ENCODE results near the gene RTN4IP1. TPM values are rescaled to one million over a fixed set of nuclear protein-coding genes. Genes with fewer than 3 reads are reported as not detected.

Gene RTN4IP1, protein sequence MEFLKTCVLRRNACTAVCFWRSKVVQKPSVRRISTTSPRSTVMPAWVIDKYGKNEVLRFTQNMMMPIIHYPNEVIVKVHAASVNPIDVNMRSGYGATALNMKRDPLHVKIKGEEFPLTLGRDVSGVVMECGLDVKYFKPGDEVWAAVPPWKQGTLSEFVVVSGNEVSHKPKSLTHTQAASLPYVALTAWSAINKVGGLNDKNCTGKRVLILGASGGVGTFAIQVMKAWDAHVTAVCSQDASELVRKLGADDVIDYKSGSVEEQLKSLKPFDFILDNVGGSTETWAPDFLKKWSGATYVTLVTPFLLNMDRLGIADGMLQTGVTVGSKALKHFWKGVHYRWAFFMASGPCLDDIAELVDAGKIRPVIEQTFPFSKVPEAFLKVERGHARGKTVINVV
- 3.5 TPM for total RNA-seq

DNA sequence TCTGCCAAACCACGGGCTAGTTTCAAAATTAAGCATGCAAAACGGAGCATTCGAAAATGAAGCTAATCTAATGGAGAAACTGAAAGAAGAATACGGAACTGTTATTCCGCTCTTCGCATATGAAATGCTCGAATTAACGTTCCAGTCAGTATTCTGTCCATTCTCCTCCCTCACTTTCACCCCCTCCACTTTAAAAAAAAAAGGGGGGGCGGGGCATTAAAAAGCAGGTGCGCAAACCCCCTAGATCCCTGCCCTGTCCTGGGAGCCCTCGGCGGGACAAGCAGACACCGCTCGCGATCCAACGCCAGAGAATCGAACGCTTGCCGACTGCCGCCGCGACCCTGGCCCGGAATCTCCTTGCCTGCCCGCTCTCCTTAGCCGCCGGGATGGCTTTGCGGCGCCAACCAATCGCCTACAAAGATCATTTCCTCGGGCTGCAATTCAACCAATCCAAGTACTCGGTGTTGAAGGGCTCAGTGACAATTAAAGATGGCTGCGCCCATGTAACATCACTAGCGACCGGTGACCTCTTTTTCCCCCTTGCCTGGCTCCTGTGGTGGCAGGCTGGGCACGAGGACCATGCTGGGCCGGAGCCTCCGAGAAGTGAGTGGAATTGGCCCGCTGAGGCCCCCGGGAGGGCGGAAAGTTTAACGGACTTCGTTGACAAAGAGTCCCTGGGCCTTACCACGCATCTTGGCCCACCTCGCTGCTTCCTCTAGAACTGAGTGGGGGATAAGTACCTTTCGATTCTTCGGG lies at the start of gene RTN4IP1, which contains the start of gene QRSL1:
TSS of gene RTN4IP1 (minus strand) at position 396 of the 756 bp plus-strand sequence. CDS start 477 bp downstream, outside the sequence.
TSS of gene QRSL1 (plus strand) at position 476 of the 756 bp plus-strand sequence. CDS start at position 580, 104 bp downstream.
- peak; percentile 98 for ATAC-seq

DNA sequence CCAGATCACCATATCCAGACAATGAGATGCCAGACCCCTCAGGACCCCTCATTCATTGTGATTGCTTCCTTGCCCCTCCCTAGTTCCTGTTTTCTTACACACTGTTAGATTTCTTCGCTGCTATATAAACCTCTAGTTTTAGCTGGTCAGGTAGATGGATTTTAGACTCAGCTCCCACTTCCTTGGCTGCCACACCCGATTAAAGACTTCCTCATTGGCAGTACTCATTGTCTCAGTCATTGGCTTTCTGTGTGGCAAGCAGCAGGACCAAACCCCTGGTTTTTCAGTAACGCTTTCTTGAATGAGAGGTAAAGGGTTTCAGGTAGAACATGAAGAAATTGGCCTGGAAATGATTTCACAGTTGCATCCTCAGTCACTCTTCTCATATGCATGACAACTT lies 48.0 kb upstream of the RTN4IP1 start:
- peak; percentile 36 for ATAC-seq

DNA sequence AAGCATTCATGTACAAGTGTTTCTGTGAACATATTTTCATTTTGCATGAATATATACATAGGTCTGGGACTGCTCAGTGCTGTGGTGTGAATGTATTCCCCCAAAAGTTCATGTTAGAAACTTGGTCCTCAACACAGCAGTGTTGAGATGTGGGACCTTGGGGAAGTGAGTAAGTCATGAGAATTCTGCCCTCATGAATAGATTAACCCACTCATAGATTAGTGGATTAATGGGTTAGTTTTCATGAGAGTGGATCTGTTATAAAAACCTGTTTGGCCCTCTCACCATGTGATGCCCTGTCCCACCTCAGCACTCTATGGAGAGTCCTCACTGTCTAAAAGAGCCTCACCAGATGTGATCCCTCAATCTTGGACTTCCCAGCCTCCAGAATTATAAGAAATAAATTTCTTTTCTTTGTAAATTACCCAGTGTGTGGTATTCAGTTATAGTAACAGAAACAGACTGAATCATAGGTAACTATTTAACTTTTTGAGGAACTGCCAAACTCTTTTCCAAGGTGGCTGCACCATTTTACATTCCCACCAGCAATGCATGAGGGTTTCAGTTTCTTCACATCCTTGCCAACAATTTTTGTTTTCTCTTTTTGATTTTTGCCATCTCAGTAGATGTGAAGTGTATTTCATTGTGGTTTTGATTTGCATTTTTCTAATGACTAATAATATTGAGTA lies 45.4 kb upstream of the RTN4IP1 start:
- no peak for ATAC-seq

DNA sequence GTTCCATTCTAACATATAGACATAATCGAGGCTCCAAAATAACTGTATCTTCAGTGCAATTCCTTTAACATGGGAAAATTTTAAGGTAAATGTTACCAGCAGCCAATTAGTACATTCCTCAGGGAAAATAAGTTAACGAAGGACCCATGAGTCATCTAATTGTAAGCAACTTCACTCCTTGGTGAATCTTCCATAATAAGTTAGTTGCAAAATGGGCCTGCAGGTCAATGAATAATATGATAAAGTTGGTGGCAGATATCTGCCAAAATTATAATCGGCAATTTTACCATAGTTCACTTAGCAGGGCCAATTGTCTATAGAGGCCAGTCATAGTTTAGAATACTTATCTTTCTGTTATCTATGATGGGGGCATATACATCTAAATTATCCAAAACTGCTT lies 42.4 kb upstream of the RTN4IP1 start:
- ATAC-seq = no peak

- no peak for ATAC-seq
Observed at GRCh38 chr6:106670236-106670635, 40.9 kb upstream of the RTN4IP1 start.

DNA sequence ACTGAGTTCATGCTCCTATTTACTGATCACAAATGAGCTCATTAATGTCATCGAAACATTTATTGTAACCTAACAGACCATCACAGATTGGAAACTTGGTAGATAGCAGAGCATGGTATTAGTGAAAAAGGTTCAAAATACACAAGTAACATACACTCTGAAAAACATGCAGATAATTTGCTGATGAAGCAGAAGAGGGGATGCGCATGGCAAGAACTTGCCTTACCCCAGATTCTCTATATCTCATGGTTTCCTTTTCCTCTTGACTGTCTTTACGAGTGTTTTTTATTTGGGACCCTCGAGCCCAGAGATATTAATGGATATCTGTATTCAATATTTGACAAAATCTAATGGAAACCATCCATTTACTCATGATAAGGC lies 37.7 kb upstream of the RTN4IP1 start:
- no peak for ATAC-seq

GRCh38 chr6:106666282-106667021 lies 37.2 kb upstream of the RTN4IP1 start:
- ATAC-seq = peak; percentile 57

DNA sequence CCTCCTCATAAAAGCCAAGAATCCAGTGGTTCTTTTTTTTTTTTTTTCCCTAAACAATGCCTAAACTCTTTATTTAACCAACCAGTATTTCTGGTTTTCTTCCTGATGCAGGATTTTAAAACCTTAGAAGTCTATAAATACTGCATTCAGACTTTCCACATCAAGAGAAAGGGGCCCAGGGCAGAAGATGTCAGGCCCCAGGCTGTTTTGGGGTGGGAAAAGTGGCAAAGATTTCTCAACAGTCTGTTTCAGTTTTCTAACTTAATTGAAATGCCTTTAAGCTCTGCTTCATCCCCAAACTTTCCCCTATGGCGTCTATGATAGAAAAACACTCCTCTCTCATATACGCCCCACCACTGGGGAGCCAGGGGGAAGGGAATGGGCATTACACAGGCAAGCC lies 33.2 kb upstream of the RTN4IP1 start:
- ATAC-seq = no peak

- ATAC-seq = no peak
Observed at GRCh38 chr6:106659859-106660258, 30.6 kb upstream of the RTN4IP1 start.

DNA sequence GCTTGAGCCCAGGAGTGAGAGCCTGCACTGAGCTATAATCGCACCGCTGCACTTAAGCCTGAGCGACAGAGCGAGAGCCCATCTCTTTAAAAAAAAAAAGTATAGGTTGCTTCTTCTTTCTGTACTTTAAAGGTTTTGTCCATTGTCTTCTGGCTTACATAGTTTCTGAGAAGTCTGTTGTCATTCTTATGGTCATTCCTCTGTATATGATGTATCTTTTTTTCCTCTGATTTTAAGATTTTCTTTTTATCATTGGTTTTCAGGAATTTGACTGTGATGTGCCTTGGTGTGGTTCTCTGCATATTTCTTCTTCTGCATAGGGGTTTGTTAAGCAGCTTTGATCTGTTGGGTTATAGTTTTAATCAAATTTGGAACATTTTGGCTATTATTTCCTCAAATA lies 29.2 kb upstream of the RTN4IP1 start:
- no peak for ATAC-seq

DNA sequence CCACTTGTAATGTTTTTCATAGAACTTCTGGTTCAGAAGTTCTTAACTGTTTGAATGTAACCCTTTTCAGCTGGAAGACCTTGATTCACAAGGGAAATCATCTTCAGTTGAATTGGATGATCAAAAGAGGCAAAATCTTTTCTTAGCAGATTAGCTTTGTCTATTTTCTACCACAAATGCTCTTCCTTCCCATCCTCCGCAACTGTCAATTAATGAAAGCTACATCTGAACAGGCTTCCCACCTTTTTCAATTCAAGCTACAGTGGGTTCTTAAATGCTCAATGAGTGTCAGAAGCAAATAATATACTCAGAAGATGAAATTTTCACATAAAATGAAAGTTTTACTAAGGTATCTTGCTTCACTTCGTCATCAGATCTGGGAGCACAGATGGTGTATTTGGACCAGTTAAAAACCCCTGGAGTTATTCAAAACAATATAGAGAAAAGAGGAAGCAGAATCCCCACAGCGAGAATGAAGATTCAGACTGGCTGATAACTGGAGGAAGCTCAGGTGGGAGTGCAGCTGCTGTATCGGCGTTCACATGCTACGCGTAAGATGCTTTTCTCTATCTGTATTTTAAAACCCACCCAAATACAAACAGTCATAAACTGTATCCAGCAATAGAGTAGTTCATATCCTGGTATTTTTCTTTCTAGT lies 19.5 kb upstream of the RTN4IP1 start:
- no peak for ATAC-seq

- ATAC-seq = no peak
Observed at GRCh38 chr6:106643061-106643460, 13.8 kb upstream of the RTN4IP1 start.

GRCh38 chr6:106642476-106642875 lies 13.2 kb upstream of the RTN4IP1 start:
- no peak for ATAC-seq

DNA sequence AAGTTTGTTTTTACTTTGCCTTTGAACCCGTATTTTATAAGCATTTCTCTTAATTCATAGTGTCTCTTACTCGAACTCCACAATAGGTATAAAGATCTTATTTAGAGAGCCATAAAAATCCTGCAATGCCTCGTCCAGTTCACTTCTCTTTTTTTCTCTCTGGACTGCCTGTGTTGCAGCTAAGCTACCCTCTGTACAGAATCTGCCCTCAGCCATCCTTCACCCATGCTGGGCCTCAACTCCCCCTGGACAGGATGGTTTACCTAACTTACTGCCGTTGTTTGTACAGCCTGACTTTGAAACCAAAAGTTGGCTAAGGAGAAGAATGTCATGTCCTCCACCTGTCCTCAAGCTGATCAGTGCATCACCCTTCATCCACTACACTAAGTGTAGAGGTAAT lies 10.5 kb upstream of the RTN4IP1 start:
- no peak for ATAC-seq

DNA sequence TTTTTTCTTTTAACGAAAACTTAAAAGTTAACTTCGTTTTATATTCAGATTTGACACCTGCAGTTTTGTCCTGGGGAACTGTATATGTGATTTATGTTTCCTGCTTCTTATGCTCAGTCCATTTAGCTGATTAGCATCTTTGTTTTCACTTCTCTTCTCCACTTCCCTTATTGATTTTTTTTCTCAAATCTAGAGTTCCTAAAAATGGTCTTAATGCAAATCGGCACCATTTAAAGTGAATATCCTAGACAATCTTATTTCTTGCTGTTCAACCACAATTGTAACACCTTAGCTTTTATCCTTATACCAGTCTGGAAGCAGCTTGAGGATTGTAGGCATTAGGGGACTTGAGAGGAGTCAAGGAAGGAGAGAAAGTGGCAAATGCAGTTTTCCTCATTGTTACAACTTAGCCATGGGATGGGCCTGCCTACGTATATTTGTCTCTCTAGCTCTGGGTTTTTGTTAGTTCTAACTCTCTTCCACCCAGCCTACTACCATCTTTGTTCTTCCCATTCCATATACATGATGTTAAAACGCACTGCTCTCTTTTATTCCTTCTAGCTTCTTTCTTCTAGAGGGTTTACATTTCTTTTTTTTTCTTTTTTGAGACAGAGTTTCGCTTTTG lies 8.5 kb upstream of the RTN4IP1 start:
- no peak for ATAC-seq

DNA sequence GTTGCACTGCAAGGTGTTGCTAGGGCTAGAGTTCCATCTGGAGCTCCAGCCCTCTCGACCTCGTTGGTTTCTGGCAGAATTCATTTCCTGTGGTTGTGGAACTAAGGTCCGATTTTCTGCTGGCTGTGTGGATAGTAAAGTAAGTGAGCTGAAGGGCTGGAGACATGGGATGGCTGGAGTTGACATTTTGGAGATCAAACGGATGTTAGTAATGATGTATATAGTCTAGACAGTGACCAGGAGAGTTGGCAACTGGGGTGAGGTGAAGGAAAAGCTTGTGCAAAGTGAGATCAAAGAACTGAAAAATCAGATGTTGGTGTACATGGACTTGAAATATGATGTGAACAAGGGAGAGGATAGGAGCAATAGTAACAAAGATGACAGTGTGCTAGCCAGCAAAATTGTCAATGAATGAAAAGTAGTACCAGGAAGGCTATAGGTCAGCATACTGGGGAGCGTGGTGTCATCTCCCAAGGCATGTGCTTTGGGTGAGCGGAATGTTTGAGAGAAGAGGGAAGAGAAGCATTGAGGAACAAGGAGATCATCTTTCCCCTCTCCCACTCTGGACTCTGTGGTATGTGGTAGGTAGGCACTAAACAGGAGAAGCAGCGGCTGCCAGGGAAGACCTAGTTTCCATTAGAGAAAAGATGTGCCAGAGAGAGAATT lies 7.9 kb upstream of the RTN4IP1 start:
- ATAC-seq = no peak

GRCh38 chr6:106634565-106634964 lies 5.3 kb upstream of the RTN4IP1 start:
- no peak for ATAC-seq

DNA sequence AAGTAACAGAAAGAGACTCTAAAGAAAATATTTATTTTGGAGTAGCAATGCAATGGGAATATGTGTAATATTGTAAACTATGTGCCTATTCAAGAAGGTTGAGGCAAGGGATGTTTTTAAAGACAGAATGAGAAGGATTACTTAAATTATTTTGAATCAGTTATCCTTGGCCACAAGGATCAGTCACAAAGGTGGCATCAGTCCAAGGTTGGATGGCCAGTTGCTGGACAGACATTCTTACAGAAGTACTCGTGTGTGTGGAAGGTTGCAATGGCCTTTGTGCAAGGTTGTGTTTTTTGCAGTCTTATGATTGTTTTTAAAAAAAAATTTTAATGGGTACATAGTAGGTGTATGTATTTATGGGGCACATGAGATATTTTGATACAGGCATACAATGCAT lies 2.0 kb upstream of the RTN4IP1 start:
- no peak for ATAC-seq

DNA sequence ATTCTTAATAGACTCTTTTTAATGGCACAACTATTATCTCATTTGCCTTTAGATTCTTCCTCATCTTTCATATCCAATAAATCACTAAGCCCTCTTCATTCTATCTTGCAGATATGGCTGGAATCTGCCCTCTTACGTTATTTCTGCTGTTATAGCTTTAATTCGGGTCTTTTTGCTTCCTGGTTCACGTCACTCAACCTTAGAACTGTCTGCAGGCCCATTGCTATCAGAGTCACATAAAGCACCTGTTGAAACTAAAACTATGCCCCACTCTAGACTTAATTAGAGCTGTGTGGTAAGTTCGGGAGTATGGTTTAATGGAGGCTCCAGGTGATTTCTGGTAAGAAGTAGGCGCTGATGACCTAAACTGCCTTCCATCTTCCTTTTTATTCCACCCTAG lies 1.1 kb upstream of the RTN4IP1 start:
- ATAC-seq = no peak

- ATAC-seq = no peak
Observed at GRCh38 chr6:106629859-106630163, 513 bp upstream of the RTN4IP1 start.

DNA sequence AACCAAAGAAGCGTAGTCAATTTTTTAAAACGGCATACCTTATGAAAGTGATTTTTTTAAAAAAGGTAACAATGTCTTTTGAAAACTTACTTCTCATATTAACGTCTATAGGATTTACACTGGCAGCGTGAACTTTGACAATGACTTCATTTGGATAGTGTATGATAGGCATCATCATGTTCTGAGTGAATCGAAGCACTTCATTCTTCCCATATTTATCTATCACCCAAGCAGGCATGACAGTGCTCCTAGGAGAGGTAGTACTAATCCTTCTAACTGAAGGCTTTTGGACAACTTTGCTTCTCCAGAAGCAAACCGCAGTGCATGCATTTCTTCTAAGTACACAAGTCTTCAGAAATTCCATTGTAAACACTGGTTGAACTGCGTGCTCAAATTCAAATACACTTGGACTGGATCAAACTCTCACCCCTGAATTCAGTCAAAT lies 618 bp downstream of the RTN4IP1 start:
- peak; percentile 35 for ATAC-seq
